BLaER1 treated with 17β-estradiol and CSF1 and Interleukin-3, amounts not matched to agents 10 nM and 100 nM (cell line): ENCODE data around the gene SEMA5B.
A peak's percentile ranks its signal among the peaks of the same experiment; 100 is the strongest.

ENCODE experiments used
- H3K27ac ChIP-seq, 11 experiments: shearing (Covaris generic); formaldehyde crosslinking; 2 replicates each; pipeline ENCODE4 v1.8.1; 2022
- H3K27me3 ChIP-seq, 11 experiments: shearing (Covaris generic); formaldehyde crosslinking; 2 replicates each; pipeline ENCODE4 v1.8.1; 2022
- H3K36me3 ChIP-seq, 11 experiments: shearing (Covaris generic); formaldehyde crosslinking; 2 replicates each; pipeline ENCODE4 v1.8.1; 2022
- H3K4me1 ChIP-seq, 10 experiments: shearing (Covaris generic); formaldehyde crosslinking; 2 replicates each; pipeline ENCODE4 v1.8.1; 2022
- H3K4me2 ChIP-seq, 11 experiments: shearing (Covaris generic); formaldehyde crosslinking; 2 replicates each; pipeline ENCODE4 v1.8.1; 2022
- H3K4me3 ChIP-seq, 10 experiments: shearing (Covaris generic); formaldehyde crosslinking; 2 replicates each; pipeline ENCODE4 v1.8.1; 2022
- H3K9ac ChIP-seq, 11 experiments: shearing (Covaris generic); formaldehyde crosslinking; 2 replicates each; pipeline ENCODE4 v1.8.1; 2022
- H3K9me3 ChIP-seq, 11 experiments: shearing (Covaris generic); formaldehyde crosslinking; replicated peaks in 1 of 11; 2 replicates each; pipeline ENCODE4 v1.8.1; 2022
- H4K20me1 ChIP-seq, 11 experiments: shearing (Covaris generic); formaldehyde crosslinking; 2 replicates each; pipeline ENCODE4 v1.8.1; 2022
- Cebpa-rat ChIP-seq, 11 experiments: shearing (Covaris generic); IDR thresholded peaks; 2 replicates each; pipeline ENCODE4 v1.8.1; 2022

SEMA5B gene

DNA sequence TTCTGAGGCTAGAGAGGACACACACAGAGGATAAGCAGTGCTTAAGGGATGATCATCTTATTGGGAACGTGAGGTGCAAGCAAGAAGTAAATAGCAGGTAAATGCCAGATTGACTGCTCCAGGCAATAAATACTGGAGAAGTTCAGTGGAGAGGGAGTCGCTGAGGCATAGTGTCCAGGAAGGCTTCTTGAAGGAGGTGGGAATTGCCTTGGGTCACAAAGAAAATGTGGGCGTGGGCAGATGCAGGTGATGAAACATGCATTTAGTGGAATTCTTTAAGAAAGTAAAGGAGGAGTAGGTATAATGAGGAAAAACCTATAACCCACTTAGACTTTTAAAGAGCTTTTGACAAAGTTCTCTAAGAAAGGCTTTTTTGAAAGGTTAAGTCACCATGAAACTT is 7.4 kb upstream of the SEMA5B start:
- Histone ChIP-seq H3K4me3 (no peak overlapping the region), H4K20me1 (no peaks in the 10 kb centered on the region; a peak in 2 of 22 replicates), H3K27me3 (peaks cover 11 to 23% (median 19%) of the 10 kb centered on the region in 11 experiments; a peak in 20 of 22 replicates), H3K9me3 (no peaks in the 10 kb centered on the region), H3K27ac (no peak overlapping the region), H3K36me3 (no peaks in the 10 kb centered on the region), H3K4me1 (peaks cover 0 to 10% (median 0%) of the 10 kb centered on the region in 10 experiments; a peak in 5 of 20 replicates), H3K9ac (no peak overlapping the region), H3K4me2 (no peak overlapping the region)
- TF ChIP-seq Cebpa-rat (IDR thresholded peaks at IDR 0.05): no peak

DNA sequence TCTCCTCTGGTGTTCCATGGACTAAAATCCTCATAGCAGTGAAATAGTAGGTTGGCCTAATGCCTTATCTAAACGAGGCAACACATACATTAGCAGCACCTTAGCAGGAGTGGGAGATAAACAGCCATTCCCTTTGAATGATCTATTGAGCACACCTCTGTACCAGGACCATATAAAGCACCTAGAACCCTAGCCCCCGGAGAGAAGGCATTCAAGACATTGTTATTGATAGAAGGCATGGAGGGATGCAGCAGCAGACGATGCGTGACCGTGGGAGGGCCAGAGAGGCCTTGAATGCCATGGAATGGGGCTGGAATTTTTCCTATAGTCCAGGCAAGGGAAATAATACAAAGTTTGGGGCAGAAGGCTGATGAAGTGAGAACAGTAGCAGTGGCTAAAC is 6.6 kb upstream of the SEMA5B start:
- Histone ChIP-seq H4K20me1 (no peaks in the 10 kb centered on the region; a peak in 4 of 22 replicates), H3K4me2 (no peak overlapping the region), H3K4me3 (no peak overlapping the region), H3K4me1 (peaks cover 0 to 10% (median 0%) of the 10 kb centered on the region in 10 experiments; a peak in 5 of 20 replicates), H3K27me3 (peaks cover 20 to 32% (median 28%) of the 10 kb centered on the region in 11 experiments), H3K36me3 (no peaks in the 10 kb centered on the region), H3K9ac (no peak overlapping the region), H3K9me3 (no peaks in the 10 kb centered on the region), H3K27ac (no peak overlapping the region)
- TF ChIP-seq Cebpa-rat (IDR thresholded peaks at IDR 0.05): no peak

DNA sequence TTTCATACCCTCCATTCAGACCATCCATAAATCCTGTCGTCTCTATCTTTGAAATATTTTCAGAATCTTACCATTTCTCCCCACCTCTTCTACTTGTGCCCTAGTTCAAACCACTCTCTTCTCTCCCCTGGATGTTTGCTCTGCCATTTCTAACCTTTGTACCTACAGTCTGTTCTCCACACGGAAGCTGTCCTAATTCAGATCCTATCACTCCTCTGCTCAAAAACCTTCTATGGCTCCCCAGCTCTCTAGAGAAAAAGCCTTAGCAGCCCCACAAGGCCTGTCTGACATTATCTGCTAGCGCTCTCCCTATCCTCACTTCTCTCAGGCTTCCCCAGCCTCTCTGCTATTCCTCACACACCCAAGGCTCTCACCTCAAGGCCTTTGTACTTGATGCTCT is 4.5 kb upstream of the SEMA5B start:
- H3K4me3 ChIP-seq: no peak overlapping the region
- peaks cover 40 to 52% (median 48%) of the 10 kb centered on the region in 11 experiments for H3K27me3 ChIP-seq
- H4K20me1 ChIP-seq: peaks cover 0 to 14% (median 6%) of the 10 kb centered on the region in 11 experiments; a peak in 17 of 22 replicates
- H3K36me3 ChIP-seq: no peaks in the 10 kb centered on the region
- H3K4me2 ChIP-seq: no peak overlapping the region
- no peak overlapping the region for H3K9ac ChIP-seq
- TF ChIP-seq Cebpa-rat (IDR thresholded peaks at IDR 0.05): no peak
- no peaks in the 10 kb centered on the region for H3K9me3 ChIP-seq
- no peak overlapping the region for H3K27ac ChIP-seq
- H3K4me1 ChIP-seq: peaks cover 9 to 22% (median 14%) of the 10 kb centered on the region in 10 experiments; a peak in 19 of 20 replicates

GRCh38 chr3:123031051-123031450 is 3.5 kb upstream of the SEMA5B start:
- H3K36me3 ChIP-seq: no peaks in the 10 kb centered on the region
- no peak overlapping the region for H3K4me3 ChIP-seq
- H3K4me2 ChIP-seq: peak overlapping the region in 5 of 11 experiments; percentile 18 to 43 (median 35); a peak in 7 of 22 replicates
- H3K4me1 ChIP-seq: peaks cover 12 to 29% (median 20%) of the 10 kb centered on the region in 10 experiments; a peak in 19 of 20 replicates
- H3K27me3 ChIP-seq: peaks cover 50 to 62% (median 58%) of the 10 kb centered on the region in 11 experiments
- no peaks in the 10 kb centered on the region for H3K9me3 ChIP-seq
- no peak overlapping the region for H3K27ac ChIP-seq
- TF ChIP-seq Cebpa-rat (IDR thresholded peaks at IDR 0.05): no peak
- peaks cover 0 to 21% (median 12%) of the 10 kb centered on the region in 11 experiments; a peak in 17 of 22 replicates for H4K20me1 ChIP-seq
- 0 out of 22 replicates have a peak overlapping the region, but pooled peaks of 1 of the 11 experiments have one; percentile 3 for H3K9ac ChIP-seq

DNA sequence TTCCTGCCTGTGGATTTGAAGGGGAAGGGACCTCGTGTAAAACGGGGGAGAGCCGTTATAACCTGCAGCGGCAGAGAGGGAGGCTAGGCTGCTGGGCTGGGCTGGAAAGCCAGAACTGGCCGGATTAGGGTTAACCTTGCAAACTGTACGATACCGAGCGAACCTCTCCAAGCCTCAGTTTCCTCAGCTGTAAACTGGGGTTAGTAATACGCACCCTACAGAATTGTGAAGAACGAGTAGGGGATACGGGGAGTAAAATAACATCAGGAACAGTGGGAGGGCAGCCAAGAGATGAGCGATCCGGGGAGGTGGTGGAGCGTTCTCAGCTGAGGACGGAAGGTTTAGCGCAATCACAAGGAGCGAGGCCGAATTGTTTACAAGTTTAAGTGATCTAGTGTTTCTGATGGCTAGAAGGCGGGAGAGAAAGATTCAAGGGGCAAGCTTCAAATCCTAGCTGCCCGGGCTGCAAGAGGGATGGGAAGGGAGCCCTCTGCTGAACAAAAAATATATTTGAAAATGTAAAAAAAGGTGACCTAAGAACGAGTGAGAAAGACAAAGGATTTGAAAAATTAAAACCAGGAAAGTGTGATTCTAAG is 768 bp upstream of the SEMA5B start:
- H3K4me3 ChIP-seq: peak overlapping the region; percentile 54 to 73 (median 64)

DNA sequence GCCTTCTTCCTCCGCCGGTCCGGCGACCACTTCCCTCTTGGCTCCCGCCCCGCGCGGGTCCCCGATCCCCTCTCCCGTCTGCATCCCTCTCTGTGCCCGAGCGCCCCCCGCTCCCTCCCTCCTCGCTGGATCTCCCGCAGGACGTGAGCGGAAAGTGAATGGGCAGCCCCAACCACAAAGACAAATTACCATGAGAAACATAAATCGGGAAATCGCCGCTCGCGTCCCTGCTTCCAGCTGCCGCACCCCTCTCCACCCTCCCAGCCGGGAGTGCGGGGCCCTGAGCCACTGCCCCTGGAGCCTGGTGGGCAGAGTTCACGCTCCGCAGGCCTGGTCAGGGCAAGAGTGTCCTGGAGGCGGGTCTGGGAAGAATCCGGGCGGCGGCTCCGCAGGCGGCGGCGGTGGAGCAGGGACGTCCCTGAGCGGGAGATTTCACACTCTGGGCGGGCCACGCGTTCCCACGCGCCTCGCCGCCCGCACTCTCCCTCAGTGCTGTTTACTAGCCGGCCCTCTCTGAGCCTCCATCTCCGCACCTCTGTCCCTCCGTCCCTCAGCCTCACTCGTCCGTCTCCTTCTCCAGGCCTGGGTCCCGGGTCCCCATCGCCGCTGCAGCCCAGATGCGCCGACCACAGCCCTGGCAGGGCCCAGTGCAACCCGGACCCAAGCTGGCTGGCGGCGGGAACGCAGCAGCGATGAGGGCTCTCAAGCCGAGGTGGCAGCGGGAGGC is 835 bp downstream of the SEMA5B start:
- H4K20me1 ChIP-seq: peaks cover 0 to 32% (median 16%) of the 10 kb centered on the region in 11 experiments; a peak in 17 of 22 replicates
- H3K27me3 ChIP-seq: peaks cover 90 to 99% (median 98%) of the 10 kb centered on the region in 11 experiments
- H3K4me1 ChIP-seq: peaks cover 12 to 34% (median 22%) of the 10 kb centered on the region in 10 experiments; a peak in 19 of 20 replicates
- no peak for TF ChIP-seq Cebpa-rat (IDR thresholded peaks at IDR 0.05)
- H3K27ac ChIP-seq: no peak overlapping the region
- H3K9ac ChIP-seq: peak overlapping the region in 9 of 11 experiments; percentile 6 to 52 (median 43); a peak in 9 of 22 replicates
- H3K36me3 ChIP-seq: 0 out of 22 replicates have a peak, but pooled peaks cover 0 to 3% (median 0%) of the 10 kb centered on the region in 11 experiments
- peak overlapping the region; percentile 96 to 100 (median 98) for H3K4me2 ChIP-seq
- peak overlapping the region; percentile 54 to 73 (median 64) for H3K4me3 ChIP-seq
- H3K9me3 ChIP-seq: peaks cover 0 to 16% (median 5%) of the 10 kb centered on the region in 11 experiments; a peak in 7 of 22 replicates

More for the DNA sequence above, 768 bp upstream of the SEMA5B start:
- Histone ChIP-seq H4K20me1 (peaks cover 0 to 32% (median 16%) of the 10 kb centered on the region in 11 experiments; a peak in 17 of 22 replicates), H3K4me2 (peak overlapping the region; percentile 96 to 100 (median 98)), H3K4me1 (peaks cover 12 to 29% (median 20%) of the 10 kb centered on the region in 10 experiments; a peak in 19 of 20 replicates), H3K9me3 (peaks cover 0 to 16% (median 5%) of the 10 kb centered on the region in 11 experiments; a peak in 7 of 22 replicates), H3K27me3 (peaks cover 78 to 89% (median 86%) of the 10 kb centered on the region in 11 experiments), H3K27ac (no peak overlapping the region), H3K9ac (peak overlapping the region in 7 of 11 experiments; percentile 28 to 55 (median 48); a peak in 8 of 22 replicates), H3K36me3 (0 out of 22 replicates have a peak, but pooled peaks cover 0 to 3% (median 0%) of the 10 kb centered on the region in 11 experiments)
- no peak for TF ChIP-seq Cebpa-rat (IDR thresholded peaks at IDR 0.05)

DNA sequence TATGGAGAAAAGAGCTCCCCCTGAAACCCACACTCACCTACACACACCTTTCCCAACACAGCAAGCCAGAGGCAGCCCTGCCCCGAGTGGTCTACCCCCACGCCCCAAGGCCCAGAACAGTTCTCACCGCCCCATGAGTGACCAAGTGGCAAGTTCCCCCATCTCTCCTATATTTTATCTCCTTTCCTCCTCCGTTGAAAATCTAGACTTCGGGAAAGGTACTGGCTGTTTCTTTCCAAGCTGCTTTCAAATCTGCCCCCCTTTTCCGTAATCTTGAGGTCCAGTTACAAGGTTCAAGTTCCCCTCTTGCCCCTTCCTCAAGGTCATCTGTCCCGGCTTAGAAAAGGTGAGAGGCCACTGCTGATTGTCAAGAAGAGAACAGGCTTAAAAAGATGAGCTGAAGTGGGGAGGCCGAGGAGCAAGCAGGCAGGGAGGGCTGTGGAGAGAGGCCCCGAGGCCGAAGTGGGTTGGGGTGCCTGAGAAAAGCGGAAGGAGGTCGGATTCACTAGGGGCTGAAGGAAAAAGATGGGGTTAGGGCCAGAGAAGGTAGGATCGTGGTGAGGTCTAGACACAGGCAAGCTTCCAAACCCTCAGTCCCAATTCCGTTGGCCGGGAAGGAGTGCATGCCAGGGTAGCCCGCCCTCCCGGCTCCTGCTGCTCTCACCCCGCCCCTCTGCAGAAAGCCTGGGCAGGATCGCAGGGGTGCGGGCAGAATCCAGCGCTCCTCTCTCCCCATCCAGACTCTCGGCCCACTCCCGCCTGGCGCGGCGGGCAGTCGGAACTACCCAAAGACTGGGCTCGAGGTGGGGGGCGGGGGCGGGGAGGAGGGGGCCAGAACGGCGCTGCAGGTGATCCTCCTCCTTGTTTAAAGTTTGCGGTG is 1.7 kb downstream of the SEMA5B start:
- Histone ChIP-seq H3K4me3 (peak overlapping the region in 9 of 10 experiments; percentile 54 to 73 (median 65); a peak in 15 of 20 replicates), H3K4me2 (peak overlapping the region; percentile 96 to 100 (median 98); a peak in 19 of 22 replicates)

DNA sequence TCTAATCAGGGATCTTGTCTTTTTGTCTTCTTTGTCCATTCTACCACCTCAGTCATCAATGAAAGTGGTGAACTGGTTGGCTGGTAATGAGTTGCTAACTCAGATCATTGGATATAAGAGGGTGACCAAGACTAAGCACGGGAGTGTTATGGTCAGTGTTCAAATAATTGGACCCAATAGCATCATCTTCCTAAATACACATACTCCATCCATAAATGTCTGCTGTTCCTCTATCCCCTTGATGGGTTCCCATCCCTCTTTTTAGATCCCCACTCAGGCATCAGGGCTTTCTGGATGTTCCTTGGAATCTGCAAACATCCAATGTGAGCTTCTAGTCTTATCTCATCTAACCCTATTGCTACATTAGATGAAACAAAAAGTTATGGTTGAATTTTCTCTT is 3.5 kb downstream of the SEMA5B start:
- H4K20me1 ChIP-seq: peaks cover 0 to 32% (median 16%) of the 10 kb centered on the region in 11 experiments; a peak in 17 of 22 replicates
- H3K9me3 ChIP-seq: peaks cover 0 to 16% (median 5%) of the 10 kb centered on the region in 11 experiments; a peak in 7 of 22 replicates
- H3K27me3 ChIP-seq: peaks cover 67 to 80% (median 72%) of the 10 kb centered on the region in 11 experiments
- H3K27ac ChIP-seq: no peak overlapping the region
- H3K4me2 ChIP-seq: no peak overlapping the region
- H3K9ac ChIP-seq: no peak overlapping the region
- no peak overlapping the region for H3K4me3 ChIP-seq
- 0 out of 22 replicates have a peak, but pooled peaks cover 0 to 3% (median 0%) of the 10 kb centered on the region in 11 experiments for H3K36me3 ChIP-seq
- no peak for TF ChIP-seq Cebpa-rat (IDR thresholded peaks at IDR 0.05)
- H3K4me1 ChIP-seq: peaks cover 12 to 31% (median 24%) of the 10 kb centered on the region in 10 experiments; a peak in 19 of 20 replicates

More for the DNA sequence above, 1.7 kb downstream of the SEMA5B start:
- Histone ChIP-seq H3K36me3 (0 out of 22 replicates have a peak, but pooled peaks cover 0 to 3% (median 0%) of the 10 kb centered on the region in 11 experiments), H3K27ac (no peak overlapping the region), H3K4me1 (peaks cover 12 to 35% (median 24%) of the 10 kb centered on the region in 10 experiments; a peak in 19 of 20 replicates), H4K20me1 (peaks cover 0 to 32% (median 16%) of the 10 kb centered on the region in 11 experiments; a peak in 17 of 22 replicates), H3K9me3 (peaks cover 0 to 16% (median 5%) of the 10 kb centered on the region in 11 experiments; a peak in 7 of 22 replicates), H3K9ac (no peak overlapping the region), H3K27me3 (peaks cover 83 to 93% (median 90%) of the 10 kb centered on the region in 11 experiments)
- TF ChIP-seq Cebpa-rat (IDR thresholded peaks at IDR 0.05): no peak
